HG02588 (cell line): ENCODE data around the gene OBSL1.
A peak's percentile ranks its signal among the peaks of the same experiment; 100 is the strongest.

Experiments
- ATAC-seq: cut with Tn5 transposase; IDR thresholded peaks from one replicate; pipeline ENCODE4 v1.9.1; 2021; ENCODE audit warnings: mild to moderate bottlenecking, moderate library complexity; ENCODE audit not compliant: unreplicated experiment

Gene OBSL1

GRCh38 chr2:219536967-219537366, 34.4 kb downstream of the OBSL1 start:
- ATAC-seq: no peak

GRCh38 chr2:219536425-219536824, 34.9 kb downstream of the OBSL1 start:
- no peak for ATAC-seq

- ATAC-seq: no peak
These were observed 37.2 kb downstream of the OBSL1 start for GRCh38 chr2:219533930-219534661.

- no peak for ATAC-seq
These were observed 39.0 kb downstream of the OBSL1 start for GRCh38 chr2:219532378-219532649.

GRCh38 chr2:219531639-219532377, 39.5 kb downstream of the OBSL1 start:
- no peak for ATAC-seq

GRCh38 chr2:219530048-219530963, 41.0 kb downstream of the OBSL1 start:
- ATAC-seq: peak; percentile 86

- ATAC-seq: no peak
These were observed 43.9 kb downstream of the OBSL1 start for GRCh38 chr2:219527472-219527871.

GRCh38 chr2:219527076-219527394, 44.3 kb downstream of the OBSL1 start:
- no peak for ATAC-seq

GRCh38 chr2:219526320-219527075, 44.8 kb downstream of the OBSL1 start:
- ATAC-seq: no peak

GRCh38 chr2:219525533-219526232, 45.7 kb downstream of the OBSL1 start:
- ATAC-seq: no peak

- ATAC-seq: no peak
These were observed 46.5 kb downstream of the OBSL1 start for GRCh38 chr2:219524817-219525216.

- ATAC-seq: no peak
These were observed 48.2 kb downstream of the OBSL1 start for GRCh38 chr2:219523031-219523671.

- no peak for ATAC-seq
These were observed 49.0 kb downstream of the OBSL1 start for GRCh38 chr2:219522111-219523030.

GRCh38 chr2:219521066-219521880, 50.1 kb downstream of the OBSL1 start:
- no peak for ATAC-seq

GRCh38 chr2:219520079-219520478, 51.3 kb downstream of the OBSL1 start:
- no peak for ATAC-seq

- ATAC-seq: no peak
These were observed 51.8 kb downstream of the OBSL1 start for GRCh38 chr2:219519526-219519916.

GRCh38 chr2:219517954-219518778, 53.2 kb downstream of the OBSL1 start:
- ATAC-seq: no peak
